Measurements from ENCODE around the gene PSMD3.
"Not testable (repeated sequence)": the region's sequence is repeated elsewhere in the genome, so short reads cannot be mapped to it uniquely, and the experiment has no call there.

PSMD3 gene

DNA sequence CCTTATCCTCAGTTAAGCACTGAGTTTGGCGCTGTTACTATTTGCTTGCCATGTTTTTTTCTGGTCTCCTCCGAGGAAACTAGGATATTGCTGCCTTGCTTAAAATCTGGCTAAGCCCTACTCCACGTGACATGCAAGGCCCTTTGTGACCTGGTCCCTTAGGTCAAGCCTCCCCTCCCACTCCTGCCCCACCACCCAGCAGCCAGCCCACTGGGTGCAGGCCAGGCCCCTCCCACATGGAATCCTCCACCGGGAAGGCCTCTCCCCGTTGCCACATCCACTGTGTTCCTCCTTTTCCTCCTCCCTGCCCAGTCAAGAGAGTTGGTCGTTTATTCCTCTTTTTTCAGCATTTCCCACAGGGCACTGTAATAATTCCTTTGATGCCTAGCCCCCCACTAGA lies 16.2 kb downstream of the PSMD3 start:
- no peak for DNase-seq (ENCODE audit: low read depth in 2 of 2)

- DNase-seq (ENCODE audit: low read depth in 2 of 2), result no peak
These were observed 16.9 kb downstream of the PSMD3 start for GRCh38 chr17:39997543-39997942.

DNA sequence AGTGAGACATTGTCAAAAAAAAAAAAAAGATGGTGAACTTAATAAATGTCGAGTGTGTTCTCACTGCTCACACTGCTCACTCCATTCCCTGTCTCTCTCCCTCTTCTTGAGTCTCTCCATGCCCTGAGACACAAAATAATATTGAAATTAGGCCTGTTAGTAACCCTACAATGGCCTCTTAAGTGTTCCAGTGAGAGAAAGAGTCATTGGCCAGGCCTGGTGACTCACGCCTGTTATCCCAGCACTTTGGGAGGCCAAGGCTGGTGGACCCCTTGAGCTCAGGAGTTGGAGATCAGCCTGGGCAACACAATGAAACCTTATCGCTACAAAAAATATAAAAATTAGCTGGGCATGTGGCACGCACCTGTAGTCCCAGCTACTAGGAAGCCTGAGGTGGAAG lies 18.5 kb downstream of the PSMD3 start:
- no peak for DNase-seq (ENCODE audit: low read depth in 2 of 2)

GRCh38 chr17:40000161-40000560 lies 19.6 kb downstream of the PSMD3 start:
- no peak for DNase-seq (ENCODE audit: low read depth in 2 of 2)

DNA sequence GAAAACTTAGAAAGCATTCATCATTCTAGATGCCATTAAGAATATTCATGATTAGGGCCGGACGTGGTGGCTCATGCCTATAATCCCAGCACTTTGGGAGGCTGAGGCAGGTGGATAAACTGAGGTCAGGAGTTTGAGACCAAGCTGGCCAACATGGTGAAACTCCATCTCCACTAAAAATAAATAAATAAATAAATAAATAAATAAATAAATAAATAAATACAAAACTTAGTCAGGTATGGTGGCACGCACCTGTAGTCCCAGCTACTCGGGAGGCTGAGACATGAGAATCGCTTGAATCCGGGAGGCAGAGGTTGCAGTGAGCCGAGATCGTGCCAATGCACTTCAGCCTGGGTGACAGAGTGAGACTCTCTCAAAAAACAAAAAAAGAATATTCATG lies 20.7 kb downstream of the PSMD3 start:
- DNase-seq (ENCODE audit: low read depth in 2 of 2), result not testable (repeated sequence)

- no peak for DNase-seq (ENCODE audit: low read depth in 2 of 2)
These were observed 23.5 kb downstream of the PSMD3 start for GRCh38 chr17:40004072-40004471.

- no peak for DNase-seq (ENCODE audit: low read depth in 2 of 2)
These were observed 24.1 kb downstream of the PSMD3 start for GRCh38 chr17:40004712-40005111.

GRCh38 chr17:40005520-40005919 lies 24.9 kb downstream of the PSMD3 start:
- no peak for DNase-seq (ENCODE audit: low read depth in 2 of 2)

DNA sequence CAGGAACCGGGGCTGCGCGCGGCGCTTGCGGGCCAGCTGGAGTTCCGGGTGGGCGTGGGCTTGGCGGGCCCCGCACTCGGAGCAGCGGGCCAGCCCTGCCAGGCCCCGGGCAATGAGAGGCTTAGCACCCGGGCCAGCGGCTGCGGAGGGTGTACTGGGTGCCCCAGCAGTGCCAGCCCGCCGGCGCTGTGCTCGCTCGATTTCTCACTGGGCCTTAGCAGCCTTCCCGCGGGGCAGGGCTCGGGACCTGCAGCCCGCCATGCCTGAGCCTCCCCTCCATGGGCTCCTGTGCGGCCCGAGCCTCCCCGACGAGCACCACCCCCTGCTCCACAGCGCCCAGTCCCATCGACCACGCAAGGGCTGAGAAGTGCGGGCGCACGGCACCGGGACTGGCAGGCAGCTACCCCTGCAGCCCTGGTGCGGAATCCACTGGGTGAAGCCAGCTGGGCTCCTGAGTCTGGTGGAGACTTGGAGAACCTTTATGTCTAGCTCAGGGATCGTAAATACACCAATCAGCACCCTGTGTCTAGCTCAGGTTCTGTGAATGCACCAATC lies 30.4 kb downstream of the PSMD3 start:
- not testable (repeated sequence) for DNase-seq (ENCODE audit: low read depth in 2 of 2)

DNA sequence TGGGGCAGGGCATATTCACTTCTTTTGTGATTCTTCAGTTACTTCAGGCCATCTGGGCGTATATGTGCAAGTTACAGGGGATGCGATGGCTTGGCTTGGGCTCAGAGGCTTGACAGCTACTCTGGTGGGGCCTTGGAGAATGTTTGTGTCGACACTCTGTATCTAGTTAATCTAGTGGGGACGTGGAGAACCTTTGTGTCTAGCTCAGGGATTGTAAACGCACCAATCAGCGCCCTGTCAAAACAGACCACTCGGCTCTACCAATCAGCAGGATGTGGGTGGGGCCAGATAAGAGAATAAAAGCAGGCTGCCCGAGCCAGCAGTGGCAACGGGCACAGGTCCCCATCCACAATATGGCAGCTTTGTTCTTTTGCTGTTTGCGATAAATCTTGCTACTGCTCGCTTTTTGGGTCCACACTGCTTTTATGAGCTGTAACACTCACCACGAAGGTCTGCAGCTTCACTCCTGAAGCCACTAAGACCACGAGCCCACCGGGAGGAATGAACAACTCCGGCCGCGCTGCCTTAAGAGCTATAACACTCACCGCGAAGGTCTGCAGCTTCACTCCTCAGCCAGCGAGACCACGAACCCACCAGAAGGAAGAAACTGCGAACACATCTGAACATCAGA lies 31.5 kb downstream of the PSMD3 start:
- DNase-seq (ENCODE audit: low read depth in 2 of 2), result not testable (repeated sequence)

- no peak for DNase-seq (ENCODE audit: low read depth in 2 of 2)
These were observed 33.9 kb downstream of the PSMD3 start for GRCh38 chr17:40014375-40014980.

- DNase-seq (ENCODE audit: low read depth in 2 of 2), result no peak
These were observed 34.7 kb downstream of the PSMD3 start, which contains the start of gene CSF3 for GRCh38 chr17:40015005-40015997. TSS of gene CSF3 (plus strand) at chr17:40015440. CDS start at chr17:40015475, 35 bp downstream.

GRCh38 chr17:40015998-40016985 lies 35.7 kb downstream of the PSMD3 start:
- DNase-seq (ENCODE audit: low read depth in 2 of 2), result no peak

DNA sequence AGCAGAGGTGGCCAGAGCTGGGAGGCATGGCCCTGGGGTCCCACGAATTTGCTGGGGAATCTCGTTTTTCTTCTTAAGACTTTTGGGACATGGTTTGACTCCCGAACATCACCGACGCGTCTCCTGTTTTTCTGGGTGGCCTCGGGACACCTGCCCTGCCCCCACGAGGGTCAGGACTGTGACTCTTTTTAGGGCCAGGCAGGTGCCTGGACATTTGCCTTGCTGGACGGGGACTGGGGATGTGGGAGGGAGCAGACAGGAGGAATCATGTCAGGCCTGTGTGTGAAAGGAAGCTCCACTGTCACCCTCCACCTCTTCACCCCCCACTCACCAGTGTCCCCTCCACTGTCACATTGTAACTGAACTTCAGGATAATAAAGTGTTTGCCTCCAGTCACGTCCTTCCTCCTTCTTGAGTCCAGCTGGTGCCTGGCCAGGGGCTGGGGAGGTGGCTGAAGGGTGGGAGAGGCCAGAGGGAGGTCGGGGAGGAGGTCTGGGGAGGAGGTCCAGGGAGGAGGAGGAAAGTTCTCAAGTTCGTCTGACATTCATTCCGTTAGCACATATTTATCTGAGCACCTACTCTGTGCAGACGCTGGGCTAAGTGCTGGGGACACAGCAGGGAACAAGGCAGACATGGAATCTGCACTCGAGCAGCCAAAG lies 36.9 kb downstream of the PSMD3 start:
- DNase-seq (ENCODE audit: low read depth in 2 of 2), result no peak

DNA sequence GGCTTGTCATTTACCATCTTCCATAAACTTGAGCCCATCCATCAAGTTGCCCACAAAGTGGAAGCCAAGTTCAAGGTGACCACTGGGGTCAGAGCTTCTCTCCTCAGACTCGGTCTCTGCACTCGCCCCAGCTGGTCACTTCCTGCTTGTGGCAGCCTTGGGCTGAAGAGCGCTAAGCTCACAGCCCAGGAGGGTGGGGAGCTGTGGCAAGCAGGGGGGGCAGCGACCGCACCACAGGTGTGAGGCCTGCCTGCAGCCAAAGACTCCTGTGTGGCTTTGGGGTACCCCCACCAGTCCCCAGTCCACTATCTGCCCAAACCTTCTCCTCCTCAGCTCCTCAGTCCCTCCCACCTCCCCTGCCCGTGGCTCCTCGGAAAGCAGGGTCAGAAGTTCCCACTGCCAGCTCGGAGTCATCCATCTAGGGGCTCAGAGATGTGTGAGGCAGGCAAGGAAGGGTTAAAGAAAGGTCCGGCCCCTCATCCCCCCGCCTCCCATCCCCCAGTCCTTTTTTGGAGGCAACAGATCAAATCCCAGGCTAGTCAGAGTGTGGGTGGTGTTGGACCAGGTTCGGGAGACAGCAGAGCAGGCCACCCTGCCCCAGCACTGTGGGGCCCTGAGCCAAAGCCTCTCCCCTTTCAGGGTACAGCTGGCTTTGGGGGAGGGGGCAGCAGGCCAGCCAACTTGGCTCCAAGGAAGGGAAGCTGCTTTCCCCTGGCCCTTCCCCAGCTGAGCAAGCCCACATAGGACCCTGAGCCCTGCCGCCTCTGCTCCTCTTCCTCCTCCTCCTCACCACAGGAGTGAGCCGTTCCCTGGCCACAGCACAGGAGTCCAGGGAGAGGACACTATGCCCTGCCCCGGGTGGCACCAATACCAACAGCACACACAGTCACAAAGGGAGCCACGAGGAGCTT lies 37.9 kb downstream of the PSMD3 start:
- no peak for DNase-seq (ENCODE audit: low read depth in 2 of 2)

DNA sequence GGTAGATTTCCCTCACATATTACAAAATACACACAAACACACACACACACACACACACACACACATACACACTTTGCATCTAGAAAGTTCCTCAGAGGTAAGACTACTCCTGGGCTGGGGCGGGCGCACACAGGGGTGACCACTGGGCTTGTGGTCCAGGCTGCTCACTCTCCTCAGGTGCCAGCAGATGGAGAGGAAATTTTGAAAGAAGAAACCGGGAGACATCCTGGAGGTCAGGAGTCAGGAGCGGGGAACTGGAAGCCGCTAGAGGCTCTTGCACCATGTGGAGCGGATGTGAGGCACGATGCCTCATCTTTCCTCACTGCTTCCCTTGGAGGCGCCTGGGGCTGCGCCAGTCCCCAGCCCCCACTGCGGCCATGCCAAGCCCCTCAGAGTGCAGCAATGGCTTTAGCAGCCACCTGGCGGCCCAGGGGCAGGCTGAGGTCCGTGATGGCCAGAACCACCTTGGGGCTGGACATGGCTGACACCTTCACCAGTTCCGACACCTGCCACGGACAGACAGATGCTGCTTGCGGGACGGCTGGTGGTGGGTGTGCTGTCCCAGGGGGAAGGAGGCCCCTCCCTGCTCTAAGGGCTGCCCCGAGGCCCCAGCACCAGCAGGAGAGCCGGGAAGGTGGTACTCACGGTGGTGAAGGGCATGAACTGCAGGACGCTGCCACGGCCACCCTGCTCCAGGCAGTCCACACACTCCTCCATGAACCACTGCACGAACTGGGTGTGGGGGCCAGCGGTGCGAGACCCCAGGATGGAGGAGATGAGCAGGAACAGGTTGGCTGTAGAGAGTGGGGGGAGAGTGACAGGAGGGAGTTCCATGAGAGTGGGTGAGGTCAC lies 38.8 kb downstream of the PSMD3 start:
- DNase-seq (ENCODE audit: low read depth in 2 of 2), result no peak

DNA sequence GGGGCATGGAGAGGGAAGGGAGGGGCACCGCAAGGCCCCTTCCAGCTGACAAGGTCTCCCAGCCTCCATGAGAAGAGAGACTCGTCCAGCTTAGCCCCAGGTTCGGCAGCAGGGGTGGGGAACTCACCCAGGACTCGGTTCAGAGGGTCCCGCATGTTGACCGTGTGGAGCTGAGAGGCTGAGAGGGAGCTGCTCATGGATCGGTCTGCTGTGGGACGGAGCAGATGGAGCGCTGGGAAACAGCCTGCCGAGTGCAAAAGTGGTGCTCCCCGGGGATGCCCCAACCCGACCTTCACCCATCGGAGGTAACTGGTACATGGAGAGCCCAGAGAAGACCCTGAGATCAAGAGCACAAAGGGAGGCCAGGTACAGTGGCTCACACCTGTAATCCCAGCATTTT lies 39.5 kb downstream of the PSMD3 start:
- no peak for DNase-seq (ENCODE audit: low read depth in 2 of 2)

DNA sequence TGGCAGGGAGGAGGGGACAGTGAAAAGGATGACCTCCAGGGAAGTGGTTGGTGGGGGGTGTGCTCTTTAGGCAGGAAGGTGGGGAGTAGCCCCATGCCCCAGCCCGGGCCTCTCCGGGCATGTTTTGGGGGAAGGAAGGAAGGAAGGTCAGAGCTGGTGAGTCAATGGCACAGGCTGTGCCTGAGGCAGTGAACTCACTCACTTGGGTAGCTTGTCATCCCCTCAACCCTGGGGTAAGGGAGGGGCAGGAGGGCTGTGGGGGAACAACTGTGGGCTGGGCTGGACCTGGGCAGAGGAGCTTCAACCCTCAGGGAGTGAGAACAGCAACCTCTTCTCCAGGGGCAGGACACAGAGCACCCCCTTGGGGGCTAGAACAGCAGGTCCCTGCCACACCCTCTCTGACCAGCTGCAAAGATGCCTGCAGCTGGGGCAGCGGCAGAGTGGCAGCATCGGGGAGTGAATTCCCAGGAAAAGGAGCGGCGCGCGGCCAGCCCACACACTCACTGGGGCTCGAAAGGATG lies 40.9 kb downstream of the PSMD3 start:
- DNase-seq (ENCODE audit: low read depth in 2 of 2), result no peak

Measured in stimulated activated CD4-positive, alpha-beta T cell treated with anti-CD3 and anti-CD28 coated beads, Interleukin-4, amount 100 ng/mL, for 48 hours (primary cell).